ENCODE data around the gene USP20.
A peak's percentile ranks its signal among the peaks of the same experiment; 100 is the strongest.

Gene USP20

DNA sequence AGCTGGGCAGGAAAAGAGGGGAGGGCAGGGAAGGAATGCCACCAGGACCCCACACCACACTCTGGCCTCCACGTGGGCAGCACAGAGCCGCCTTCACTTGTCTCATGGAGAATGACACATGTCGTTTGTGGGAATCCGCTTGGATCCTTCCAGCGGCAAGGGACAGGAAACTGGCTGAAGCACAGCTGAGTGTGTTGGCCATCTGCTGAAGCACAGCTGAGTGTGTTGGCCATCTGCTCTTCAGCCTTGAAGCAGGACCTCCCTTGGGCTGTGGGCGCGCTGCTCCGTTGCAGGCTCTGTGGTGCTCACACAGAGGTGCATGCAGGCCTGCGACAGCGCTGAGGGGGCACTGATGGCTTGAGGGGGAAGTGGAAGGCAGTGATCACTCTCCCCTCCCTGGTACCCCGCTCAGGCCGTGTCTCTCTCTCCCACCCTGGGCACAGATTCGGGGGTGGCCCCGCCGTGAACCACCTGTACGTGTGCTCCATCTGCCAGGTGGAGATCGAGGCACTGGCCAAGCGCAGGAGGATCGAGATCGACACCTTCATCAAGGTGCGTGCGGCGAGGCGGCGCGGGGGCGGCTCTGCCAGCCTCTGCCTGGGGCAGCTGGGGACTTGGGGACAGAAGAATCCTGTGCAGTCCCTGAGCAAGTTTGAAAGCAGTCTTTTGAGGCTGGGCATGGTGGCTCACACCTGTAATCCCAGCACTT is 40.6 kb downstream of the USP20 start:
- peak in 1 of 14 donors; percentile 77 for DNase-seq

DNA sequence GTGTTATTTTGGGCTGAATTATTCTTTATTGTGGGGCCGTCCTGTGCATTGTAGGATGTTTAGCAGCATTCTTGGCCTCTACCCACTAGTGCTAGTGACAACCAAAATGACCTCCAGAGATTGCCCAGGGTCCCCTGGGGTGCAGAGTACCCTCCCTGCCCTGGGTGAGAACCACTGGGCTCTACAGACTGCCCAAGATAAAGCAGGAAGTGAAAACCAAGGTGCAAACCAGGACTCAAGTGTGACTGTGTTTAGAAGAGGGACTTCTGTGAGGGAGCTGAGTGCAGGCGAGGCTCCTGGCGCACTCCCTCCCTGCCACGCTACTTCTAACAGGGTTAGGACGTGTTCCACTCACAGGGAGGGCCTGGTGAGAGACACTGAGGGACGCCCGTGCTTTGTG is 41.6 kb downstream of the USP20 start:
- DNase-seq = no peak

DNA sequence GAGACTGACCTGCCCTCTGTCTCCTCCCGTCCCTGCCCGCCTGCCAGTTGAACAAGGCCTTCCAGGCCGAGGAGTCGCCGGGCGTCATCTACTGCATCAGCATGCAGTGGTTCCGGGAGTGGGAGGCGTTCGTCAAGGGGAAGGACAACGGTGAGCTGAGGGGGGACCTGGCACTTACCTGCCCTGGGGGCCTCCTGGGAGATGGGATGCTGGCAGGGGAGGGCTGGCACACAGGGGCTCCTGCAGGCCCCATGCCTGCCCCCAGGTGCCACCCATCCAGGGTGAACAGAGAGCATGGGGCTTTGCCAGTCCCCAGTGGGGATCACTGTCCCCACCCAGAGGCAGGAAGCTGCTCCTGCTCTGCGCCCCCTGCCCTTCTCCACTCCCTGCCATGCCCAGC is 43.0 kb downstream of the USP20 start:
- DNase-seq = no peak

DNA sequence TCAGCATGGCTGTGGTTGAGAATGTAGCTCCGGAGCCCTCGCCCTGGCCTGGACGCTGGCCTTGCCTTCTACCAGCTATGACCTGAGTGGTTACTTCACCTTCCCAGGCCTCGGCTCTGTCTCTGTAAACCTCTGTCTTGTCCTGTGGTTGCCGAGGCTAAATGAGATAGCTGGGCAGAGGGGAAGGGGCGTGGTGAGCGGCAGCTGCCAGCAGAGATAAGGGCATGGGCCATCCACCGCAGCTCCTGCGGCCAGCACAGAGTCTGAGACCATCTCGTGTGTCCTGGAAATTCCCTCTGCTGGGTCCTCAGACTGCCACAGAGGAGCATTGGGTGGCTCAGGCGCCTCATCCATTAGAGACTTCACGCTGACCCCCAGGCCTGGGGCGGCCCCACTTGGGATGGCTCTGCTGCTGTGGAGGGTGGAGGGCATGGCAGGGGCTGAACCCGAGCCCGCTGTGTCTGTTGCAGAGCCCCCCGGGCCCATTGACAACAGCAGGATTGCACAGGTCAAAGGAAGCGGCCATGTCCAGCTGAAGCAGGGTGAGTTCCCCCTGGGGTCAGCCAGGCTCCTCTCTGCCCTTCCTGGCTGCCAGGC is 43.9 kb downstream of the USP20 start:
- no peak for DNase-seq

DNA sequence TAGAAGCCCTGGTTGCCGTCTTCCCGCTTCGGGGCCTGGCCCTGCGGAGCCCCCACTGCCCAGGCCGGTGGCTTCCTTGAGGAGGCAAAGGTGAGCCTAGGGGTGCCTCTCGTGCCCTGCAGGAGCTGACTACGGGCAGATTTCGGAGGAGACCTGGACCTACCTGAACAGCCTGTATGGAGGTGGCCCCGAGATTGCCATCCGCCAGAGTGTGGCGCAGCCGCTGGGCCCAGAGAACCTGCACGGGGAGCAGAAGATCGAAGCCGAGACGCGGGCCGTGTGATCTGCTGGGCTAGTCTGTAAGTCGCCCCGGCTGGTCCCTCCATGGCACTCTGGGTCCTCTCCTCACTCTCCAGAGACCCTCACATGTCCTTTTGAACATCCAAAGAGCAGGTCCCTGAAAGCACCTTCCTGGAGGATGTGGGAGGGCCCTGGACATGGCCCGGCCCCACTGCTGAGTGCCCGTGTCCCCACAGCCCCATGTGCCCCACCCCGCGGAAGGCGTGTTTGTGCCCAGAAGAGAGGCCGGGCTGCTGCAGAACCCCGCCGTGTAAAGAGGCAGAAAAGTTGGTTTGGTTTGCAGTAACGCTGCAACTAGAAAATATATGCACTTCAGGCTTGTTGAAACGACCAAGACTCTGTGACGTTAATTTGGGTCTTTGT is 44.9 kb downstream of the USP20 start:
- no peak for DNase-seq

DNA sequence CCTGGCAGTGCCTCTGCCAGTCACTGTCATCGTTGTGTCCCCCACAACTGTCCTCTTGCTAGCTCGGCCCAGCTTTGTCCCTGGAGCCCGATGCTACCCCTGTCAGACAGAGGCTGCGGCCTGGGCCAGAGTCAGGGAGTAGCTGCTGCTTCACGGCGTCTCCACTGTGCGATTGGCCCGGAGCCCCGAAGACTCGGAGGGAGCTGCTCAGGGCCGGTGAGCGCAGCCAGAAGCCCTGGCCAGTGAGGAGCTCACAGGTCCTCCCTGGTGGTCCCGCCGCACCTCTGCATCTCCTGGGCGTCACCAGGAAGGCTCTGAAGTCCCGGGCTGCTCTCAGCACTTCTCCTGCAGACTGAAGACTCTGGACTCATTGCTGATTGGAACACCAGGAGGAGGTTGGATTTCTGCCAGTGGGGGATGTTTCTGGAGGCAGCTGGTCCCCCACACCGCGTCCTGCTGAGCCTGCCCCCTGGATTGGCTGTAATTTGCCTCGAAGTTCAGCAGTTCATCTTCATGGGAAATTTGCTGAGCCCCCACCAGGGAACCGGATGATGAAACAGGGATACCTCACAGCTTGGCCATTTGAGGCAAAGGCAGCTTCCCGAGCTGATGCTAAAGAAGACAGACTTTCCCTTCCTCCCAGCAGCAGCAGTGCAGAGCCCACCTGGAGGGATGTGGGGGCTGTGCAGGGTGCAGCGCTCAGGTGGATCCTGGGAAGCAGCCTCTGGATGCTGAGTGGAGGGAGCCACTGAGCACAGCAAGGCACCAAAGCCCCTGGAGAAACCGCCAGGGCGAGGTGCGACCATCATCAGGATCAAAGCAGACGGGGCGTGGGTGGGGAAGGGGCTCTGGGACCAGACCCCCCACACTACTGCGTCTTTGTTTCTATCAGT is 45.6 kb downstream of the USP20 start:
- DNase-seq = peak in 1 of 14 donors; percentile 41

DNA sequence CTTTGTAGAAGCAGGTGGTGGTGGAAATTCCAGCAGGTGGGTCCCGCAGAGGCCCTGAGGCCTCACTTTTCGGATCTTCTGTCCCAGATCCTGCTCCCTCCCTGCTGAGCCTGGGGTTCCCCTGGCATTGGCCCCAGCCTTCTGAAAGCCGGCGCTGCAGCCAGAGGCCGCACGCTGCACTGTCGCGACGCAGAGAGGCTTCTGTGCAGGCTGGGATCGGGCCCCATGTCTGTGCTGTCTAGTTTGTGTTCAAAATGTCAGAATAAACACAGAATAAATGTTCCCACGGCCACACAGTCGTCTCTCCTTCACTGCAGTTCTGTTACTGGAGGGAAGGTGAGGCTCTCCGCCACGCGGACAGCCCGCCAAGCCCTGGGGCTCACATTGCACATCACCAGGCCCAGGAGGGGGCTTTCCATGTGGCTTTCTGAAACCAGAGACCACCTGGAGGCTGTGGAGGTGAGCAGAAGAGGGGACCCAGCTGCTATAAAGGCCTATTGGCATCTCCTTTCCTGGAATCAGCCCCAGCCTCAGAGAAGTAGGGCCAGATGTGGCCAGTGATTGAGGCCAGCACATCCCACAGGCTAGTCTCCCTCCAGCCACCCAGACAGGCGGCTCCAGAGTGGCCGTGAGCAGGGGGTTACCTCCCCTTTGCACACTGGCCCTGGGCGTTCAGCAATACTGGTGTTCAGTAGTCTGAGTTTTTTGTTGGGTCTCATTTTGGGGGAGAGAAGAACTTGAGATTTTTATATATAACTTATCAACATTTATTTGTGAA is 46.5 kb downstream of the USP20 start:
- peak in 1 of 14 donors; percentile 15 for DNase-seq

DNA sequence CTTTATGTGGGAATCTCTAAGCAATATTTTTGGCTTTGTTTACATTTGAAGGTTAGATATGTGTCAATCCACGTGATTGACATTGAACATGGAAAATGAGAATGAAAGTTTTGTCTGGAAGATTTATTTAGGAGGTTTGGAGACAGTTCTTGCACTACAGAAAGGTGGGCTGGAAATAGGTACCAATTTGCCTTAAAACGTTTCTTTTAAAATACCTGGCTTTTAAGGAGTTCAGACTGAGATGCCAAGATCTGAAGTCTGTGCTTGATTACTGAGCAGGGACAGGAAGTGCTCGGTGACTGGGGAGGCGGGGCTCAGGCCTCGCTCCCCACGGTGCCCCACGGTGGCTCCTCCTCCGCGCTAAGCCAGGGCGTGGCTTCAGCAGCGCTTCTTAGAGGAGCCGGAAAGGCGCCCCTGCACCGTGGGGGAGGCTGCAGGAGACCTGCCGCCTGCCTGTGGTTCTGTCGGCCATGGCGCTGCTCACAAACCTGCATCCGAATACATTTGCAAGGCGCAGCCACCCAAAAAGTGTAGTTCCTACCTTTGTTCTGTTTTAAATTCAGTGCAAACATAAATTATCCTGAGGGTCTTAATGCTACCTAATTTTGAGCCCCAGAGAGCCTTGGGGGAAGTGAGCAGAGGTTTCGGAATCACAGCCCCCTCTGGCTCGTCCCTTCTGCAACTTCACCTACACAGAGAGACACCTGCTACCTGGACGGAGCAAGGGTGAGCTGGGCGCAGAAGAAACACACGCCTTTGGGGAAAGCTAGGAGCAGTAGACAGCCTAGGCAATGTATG is 49.2 kb downstream of the USP20 start:
- peak in 13 of 14 donors; percentile 19 to 85 (median 47) for DNase-seq

DNA sequence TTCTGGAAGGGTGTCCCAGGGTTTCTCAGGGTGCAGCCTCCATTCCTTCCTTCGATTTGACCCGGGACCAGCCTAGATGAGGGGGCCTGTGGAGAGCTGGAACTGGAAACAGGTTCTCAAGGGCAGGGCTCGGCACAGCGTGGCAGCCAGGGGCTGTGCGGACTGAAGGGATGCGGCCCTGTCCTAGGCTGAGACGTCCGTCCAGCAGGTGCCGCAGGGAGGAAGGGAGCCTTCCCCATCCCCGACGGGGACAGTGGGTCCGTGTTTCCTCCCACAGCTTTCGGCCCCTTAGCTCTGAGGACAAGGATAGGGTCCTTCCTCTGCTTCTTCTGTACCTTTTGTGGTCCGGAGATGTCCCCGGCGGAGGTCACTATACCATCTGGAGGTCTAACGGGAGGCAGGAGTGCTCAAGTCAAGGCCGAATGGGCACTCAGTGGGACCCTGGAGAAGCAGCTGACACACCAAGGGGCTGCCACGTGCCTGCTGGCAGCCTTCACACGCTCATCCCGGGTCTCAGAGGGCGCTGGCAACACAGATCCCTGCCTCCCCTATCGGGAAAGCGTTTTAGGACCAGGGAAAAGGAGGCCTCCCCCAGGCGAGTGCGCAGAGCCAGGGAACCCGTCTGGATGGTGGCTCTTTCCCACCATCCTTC is 49.9 kb downstream of the USP20 start:
- peak in 9 of 14 donors; percentile 37 to 70 (median 58) for DNase-seq

DNA sequence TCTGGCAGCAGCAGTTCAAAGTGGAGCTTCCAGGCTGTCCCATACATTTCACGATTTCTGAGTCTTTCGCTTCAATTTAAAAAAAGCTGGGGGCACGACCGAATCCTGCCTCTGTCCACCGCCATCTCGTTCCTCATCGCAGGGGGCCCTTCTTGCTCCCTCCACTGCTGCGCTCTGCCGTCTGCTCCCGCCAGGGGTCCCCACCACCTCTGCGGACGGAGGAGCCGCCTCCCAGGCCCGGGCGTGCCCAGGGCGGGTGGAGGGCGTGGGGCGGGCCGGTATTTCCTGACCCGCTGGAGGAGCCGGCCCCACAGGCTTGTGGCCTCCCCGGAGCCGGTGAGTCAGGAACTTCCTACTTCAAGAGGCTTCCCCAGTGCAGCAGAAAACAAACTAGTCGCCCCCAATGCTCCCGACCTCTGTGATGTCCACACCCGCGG is 50.4 kb downstream of the USP20 start:
- peak in 13 of 14 donors; percentile 31 to 89 (median 75) for DNase-seq

DNA sequence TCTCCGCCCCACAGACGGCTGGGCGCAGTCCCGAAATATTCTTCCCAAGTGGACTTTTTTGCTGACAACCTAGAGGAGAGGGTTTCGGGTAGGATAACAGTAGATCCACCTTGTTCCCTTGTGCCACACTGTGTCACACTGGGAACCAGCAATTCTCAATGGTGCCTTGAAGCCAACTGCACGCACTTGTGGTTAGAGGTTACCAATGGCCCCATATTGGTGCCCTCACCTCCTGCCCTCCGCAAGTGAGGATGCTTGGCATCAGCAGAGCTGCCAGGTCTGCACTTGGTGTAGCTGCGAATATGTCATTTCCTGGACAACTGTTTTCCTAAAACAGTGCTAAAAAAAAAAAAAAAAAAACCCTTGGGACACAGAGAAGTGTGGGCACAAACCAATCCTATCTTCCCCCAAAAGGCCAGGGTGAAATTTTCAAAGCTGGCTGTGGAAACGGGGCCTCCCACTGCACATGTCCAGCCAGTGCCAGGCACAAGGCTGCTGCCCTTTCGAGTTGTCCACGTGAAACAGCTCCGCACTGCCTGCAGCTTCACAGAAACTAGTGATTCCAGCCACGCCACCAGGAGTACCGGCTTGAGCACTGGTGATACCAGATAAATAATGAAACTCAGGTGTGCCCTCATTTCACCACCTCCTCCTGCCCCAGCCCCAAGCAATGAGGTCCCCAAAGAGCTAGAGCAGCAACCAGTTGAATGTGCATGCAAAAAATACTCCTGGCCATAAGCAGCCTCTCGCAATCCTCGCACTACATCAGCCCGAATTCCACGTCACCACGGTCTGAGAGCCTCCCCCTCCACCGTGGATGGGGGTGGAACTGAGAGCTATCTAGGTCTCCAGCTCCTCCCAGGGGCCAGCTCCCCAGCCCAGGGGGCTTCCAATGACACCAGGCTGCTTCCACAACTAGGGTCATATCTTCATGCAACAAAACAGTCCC is 51.2 kb downstream of the USP20 start:
- DNase-seq = peak in 11 of 14 donors; percentile 23 to 55 (median 42)

DNA sequence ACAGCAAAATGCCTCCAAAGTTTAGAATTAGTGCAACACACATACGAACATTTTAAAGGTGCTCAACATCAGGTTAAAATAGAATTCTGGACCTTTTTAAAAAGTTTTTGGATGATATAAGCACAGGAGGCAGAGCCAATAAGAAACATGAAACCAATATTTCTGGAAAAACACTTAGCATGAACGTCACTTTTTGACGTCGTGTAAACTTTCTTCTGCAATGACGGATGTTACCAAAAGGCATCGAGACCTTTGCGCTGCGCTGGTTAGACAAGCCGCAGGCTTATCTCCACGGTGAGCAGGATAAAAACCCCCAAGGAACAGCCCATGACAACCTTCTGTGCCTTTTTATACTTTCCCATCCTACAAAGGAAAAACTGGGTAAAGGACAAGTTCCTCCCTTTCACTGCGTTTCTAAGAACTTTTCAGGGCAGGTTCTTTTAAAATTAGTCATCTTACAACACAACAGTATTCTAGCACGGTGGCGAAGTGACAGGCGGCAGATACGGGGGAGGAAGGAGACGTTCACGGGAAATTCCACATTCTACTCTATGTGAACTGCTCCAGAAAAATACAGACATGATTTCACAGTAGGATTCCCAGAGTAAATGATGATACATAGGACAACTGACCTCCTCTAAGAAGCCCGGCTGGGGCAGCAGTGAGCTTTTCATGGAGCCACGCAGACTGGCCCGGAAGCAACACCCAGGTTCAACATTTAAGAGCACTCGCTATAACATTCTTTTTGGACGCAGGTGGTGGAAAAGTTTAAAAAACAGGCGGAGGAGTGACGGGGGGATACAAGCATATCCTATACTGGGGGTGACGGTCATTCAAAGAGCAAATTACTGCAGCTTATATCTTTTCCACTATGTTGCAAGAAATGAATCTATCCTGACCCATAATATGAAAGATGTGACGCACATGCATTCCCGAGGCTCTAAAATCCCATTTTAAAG is 52.4 kb downstream of the USP20 start:
- no peak for DNase-seq

DNA sequence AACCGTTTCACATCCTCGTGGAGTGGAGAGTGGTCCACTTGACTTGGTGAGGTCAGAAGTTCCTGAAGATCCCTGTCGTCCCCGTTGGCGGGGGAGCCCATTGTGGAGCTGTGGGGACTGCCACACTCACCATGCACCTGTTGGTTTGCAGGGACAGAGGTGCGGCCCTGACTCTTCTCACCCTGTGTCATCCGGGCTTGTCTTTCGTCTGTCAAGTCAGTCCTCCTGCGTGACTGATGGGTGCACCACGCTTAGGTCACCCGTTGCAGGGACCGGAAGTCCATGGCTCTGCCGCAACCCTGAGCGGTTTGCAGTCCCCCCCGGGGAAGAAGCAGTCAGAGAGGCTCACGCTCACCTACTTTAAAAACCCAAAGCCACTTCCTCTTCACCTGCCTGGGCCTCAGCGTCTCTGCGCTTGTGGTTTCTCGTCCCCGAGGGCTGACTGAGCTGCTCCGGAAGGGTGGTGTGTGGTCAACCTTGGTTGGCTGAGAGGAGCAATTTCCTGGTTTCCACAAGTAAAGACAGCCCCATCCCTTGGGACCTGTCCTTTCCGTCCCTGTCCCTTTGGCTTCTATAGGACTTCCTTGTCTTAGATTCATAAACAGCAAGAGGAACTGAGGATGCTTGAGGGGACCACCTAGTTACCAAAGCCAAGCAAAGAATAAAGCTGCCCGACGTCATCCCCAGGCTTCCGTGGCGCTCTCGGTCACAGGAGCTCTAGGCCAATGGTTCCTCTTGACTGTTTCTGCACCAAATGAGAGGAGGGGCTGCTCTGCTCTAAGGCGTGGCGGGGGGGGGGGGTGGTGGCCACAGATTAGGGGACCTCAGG is 53.2 kb downstream of the USP20 start:
- peak in 2 of 14 donors; percentile 25 to 50 for DNase-seq

DNA sequence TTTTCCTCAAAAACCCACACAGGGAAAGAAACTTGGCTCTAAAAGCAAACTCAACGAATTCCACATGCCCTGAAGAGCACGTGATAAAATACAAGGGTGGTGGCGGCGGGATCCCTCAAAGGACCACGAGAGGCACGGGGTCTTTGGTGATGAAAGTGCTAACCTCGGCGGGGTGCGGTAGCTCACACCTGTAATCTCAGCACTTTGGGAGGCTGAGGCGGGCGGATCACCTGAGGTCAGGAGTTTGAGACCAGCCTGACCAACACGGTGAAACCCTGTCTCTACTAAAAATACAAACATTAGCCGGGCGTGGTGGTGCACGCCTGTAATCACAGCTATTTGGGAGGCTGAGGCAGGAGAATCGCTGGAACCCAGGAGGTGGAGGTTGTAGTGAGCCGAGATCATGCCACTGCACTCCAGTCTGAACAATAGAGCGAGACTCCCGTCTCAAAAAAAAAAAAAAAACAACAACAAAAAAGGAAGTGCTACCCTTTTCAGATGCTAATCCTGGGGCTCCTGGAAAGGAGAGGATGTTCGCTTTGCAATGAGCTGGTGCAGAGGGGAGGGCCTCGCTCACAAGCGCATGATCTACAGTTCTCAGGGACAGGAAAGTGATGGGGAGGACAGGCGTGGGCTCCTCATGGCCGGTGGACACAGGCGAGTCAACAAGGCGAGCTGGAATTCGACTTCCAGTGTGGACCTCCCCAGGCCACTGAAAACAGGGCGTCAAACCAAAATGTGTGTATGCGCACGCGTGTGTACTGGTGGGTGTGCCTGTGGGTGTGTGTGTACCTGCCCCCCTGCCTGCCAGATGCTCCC is 54.1 kb downstream of the USP20 start:
- peak in 1 of 14 donors; percentile 19 for DNase-seq

DNA sequence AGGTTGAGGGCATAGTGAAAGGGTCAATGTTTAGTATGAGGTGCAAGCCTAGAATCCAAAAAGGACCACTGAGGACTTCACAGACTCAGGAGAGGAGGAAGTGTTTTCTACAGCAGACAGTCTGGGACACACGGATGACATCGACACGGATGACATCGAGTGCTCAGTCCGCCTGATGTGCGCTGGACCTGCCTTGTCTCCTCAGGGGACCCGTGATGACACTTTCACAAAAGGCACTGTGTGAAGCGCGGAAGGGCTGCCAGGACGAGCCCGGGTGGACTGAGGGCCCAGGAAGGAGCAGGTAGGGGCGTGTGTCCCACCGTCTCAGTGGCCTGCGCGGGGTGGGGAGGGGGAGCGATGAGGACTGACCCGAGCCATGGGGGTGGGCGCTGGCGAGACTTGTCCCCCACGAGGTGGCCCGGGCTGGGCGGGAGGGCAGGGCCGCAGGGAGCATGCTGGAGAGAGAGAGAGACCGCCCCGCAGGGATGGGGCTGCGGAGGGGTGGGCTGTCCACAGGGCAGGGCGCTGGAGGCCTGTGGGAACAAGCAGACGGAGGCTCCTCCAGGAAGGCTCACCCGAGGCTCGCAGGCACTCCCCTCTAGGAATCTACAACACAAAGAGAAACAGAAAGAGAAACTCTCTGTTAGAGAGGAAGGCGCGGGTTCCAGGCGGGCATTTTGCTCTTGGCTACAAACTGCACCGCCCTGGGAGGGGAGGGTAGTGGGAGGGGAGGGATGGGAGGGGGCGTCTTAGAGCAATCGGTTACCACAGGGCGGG is 54.9 kb downstream of the USP20 start:
- DNase-seq = peak in 4 of 14 donors; percentile 12 to 55 (median 40)
